Endothelial cell of umbilical vein (primary cell): ENCODE data around the gene ANKS1B. TPM values are rescaled to one million over a fixed set of nuclear protein-coding genes. Genes with fewer than 3 reads are reported as not detected.

Experiments used
- BruUV-seq: library from RNA; stranded (reverse); fragments of 400-500 nt; replicated peaks from 2 replicates; lab custom pipeline; 2021; lab: Mats Ljungman, UMichigan
- CTCF ChIA-PET: fragments of 300-600, 350-600 bp; sonication (Branson Sonifier 250); formaldehyde crosslinking; loops from one replicate; lab custom pipeline; 2021; ENCODE audit warnings: antibody characterized with exemption, inconsistent platforms; lab: Charles Lee
- POLR2A ChIA-PET: fragments of 300-600, 350-600 bp; sonication (Branson Sonifier 250); formaldehyde crosslinking; loops from one replicate; lab custom pipeline; 2021; ENCODE audit warnings: antibody characterized with exemption, inconsistent platforms; lab: Charles Lee
- DNase-seq: peaks from one replicate; pipeline ENCODE4 v3.0.0-alpha.2; 2011; ENCODE audit warnings: low read depth, low spot score
- FAIRE-seq: peaks from 2 replicates; lab custom pipeline; 2011; peaks lifted over from hg19 to GRCh38; lab: Jason Lieb, UNC
- H2AFZ ChIP-seq: 2 replicates; pipeline ENCODE4 v1.6.0; 2012; ENCODE audit warnings: low read depth, low read length, control low read depth, inconsistent platforms
- H3K27ac ChIP-seq: 2 replicates; pipeline ENCODE4 v1.5.1; 2011; ENCODE audit warnings: low read depth, mild to moderate bottlenecking, control low read depth, low read length, moderate library complexity; ENCODE audit not compliant: insufficient read depth
- H3K27me3 ChIP-seq, 2 experiments: 2 replicates each; pipeline versions ENCODE4 v1.6.0 to v1.6.1; 2011; ENCODE audit warnings: low read length in 2 of 2, mixed read lengths in 1 of 2; ENCODE audit not compliant: control insufficient read depth in 2 of 2, insufficient read depth in 2 of 2
- H3K36me3 ChIP-seq, 2 experiments: 2 replicates in 1 of 2; 3 replicates in 1 of 2; pipeline ENCODE4 v1.5.1; 2011; ENCODE audit warnings: low read length in 2 of 2, mild to moderate bottlenecking in 1 of 2, moderate library complexity in 1 of 2; ENCODE audit not compliant: control insufficient read depth in 2 of 2, insufficient read depth in 2 of 2; ENCODE audit errors: extremely low read depth in 1 of 2
- H3K4me1 ChIP-seq: 3 replicates; pipeline ENCODE4 v1.5.1; 2011; ENCODE audit warnings: mild to moderate bottlenecking, low read length; ENCODE audit not compliant: control insufficient read depth, insufficient read depth; ENCODE audit errors: extremely low read depth
- H3K4me2 ChIP-seq: 2 replicates; pipeline ENCODE4 v1.6.1; 2011; ENCODE audit warnings: low read length, control low read depth, mixed read lengths; ENCODE audit not compliant: insufficient read depth
- H3K4me3 ChIP-seq, 3 experiments: fragments of 200-600 bp in 1 of 3; sonication (generic), shearing (Covaris generic) in 1 of 3; replicated peaks in 1 of 3; 2 replicates each; pipeline ENCODE4 v1.5.1; 2011 to 2016; ENCODE audit warnings: control low read depth in 3 of 3, low read length in 3 of 3, mild to moderate bottlenecking in 2 of 3, inconsistent platforms in 1 of 3, low read depth in 1 of 3, moderate library complexity in 1 of 3; ENCODE audit not compliant: insufficient read depth in 1 of 3
- H3K79me2 ChIP-seq: 2 replicates; pipeline ENCODE4 v1.6.0; 2012; ENCODE audit warnings: low read length, inconsistent platforms; ENCODE audit not compliant: control insufficient read depth, insufficient read depth
- H3K9ac ChIP-seq: replicated peaks from 2 replicates; pipeline ENCODE3; 2011; ENCODE audit warnings: low read length, control low read depth; ENCODE audit not compliant: insufficient read depth; ENCODE audit errors: extremely low read depth
- H3K9me1 ChIP-seq: replicated peaks from 3 replicates; pipeline ENCODE4 v1.6.0; 2011; ENCODE audit warnings: mild to moderate bottlenecking, low read length; ENCODE audit not compliant: control insufficient read depth, insufficient read depth; ENCODE audit errors: extremely low read depth
- H3K9me3 ChIP-seq: replicated peaks from 2 replicates; pipeline ENCODE4 v1.5.1; 2012; ENCODE audit warnings: low read length, inconsistent platforms; ENCODE audit not compliant: control insufficient read depth, insufficient read depth
- H4K20me1 ChIP-seq: replicated peaks from 2 replicates; pipeline ENCODE3; 2011; ENCODE audit warnings: mild to moderate bottlenecking, low read length; ENCODE audit not compliant: control insufficient read depth, insufficient read depth; ENCODE audit errors: extremely low read depth
- EZH2 ChIP-seq: IDR thresholded peaks from 2 replicates; pipeline ENCODE4 v1.6.1; 2012; ENCODE audit warnings: borderline replicate concordance, low read depth, mild to moderate bottlenecking, moderate library complexity, low read length, inconsistent platforms; ENCODE audit not compliant: severe bottlenecking
- FOS ChIP-seq: IDR thresholded peaks from 2 replicates; pipeline ENCODE4 v1.6.1; 2011; ENCODE audit warnings: mild to moderate bottlenecking, low read length, moderate library complexity, borderline replicate concordance; ENCODE audit not compliant: insufficient read depth
- GATA2 ChIP-seq: IDR thresholded peaks from 2 replicates; pipeline ENCODE4 v1.7.0; 2011; ENCODE audit warnings: low read depth, mild to moderate bottlenecking, moderate library complexity, mixed read lengths, low read length; ENCODE audit not compliant: insufficient read length, insufficient read depth
- JUN ChIP-seq: IDR thresholded peaks from 2 replicates; pipeline ENCODE4 v1.6.1; 2011; ENCODE audit warnings: borderline replicate concordance, low read depth; ENCODE audit not compliant: insufficient read length, insufficient read depth
- MAX ChIP-seq: IDR thresholded peaks from 2 replicates; pipeline ENCODE4 v1.6.1; 2011; ENCODE audit not compliant: insufficient read depth, insufficient read length
- MYC ChIP-seq: IDR thresholded peaks from one replicate; pipeline ENCODE4 v1.6.1; 2011; ENCODE audit warnings: mild to moderate bottlenecking, low read depth, low read length
- POLR2A ChIP-seq: IDR thresholded peaks from 2 replicates; pipeline ENCODE4 v1.6.1; 2012; ENCODE audit warnings: low read depth, mild to moderate bottlenecking, control low read depth, low read length
- POLR2AphosphoS5 ChIP-seq: IDR thresholded peaks from 2 replicates; pipeline ENCODE4 v1.6.1; 2012; ENCODE audit warnings: low read depth, mild to moderate bottlenecking, control low read depth, low read length, moderate library complexity; ENCODE audit not compliant: insufficient read depth
- dilution Hi-C: fragments of 300-500 bp; cut with MboI; formaldehyde crosslinking; loops from one replicate; pipeline ENCODE4 v1.15.0; 2019; ENCODE audit warnings: low sequenced_read_pairs; ENCODE audit not compliant: extremely low pct_ligation_motif_present
- intact Hi-C: fragments of 100-400 bp; cut with micrococcal nuclease; formaldehyde crosslinking; loops from one replicate; pipeline ENCODE4 v1.10.0; 2022
- polyA plus RNA-seq, 4 experiments: library from polyadenylated mRNA; depleted of rRNA in 3 of 4; stranded (reverse) in 3 of 4; unstranded in 1 of 4; fragments of >200 nt; gene quantifications; 2 replicates each; pipeline versions ENCODE4 v1.2.1 to v1.2.3, GENCODE V29; 2011 to 2012; ENCODE audit warnings: missing spikeins in 1 of 4
- total RNA-seq: library from RNA; stranded (reverse); gene quantifications from 2 replicates; pipeline ENCODE4 v1.2.3, GENCODE V29; 2021
- TF ChIP-seq, protein P1 (sequence below), 2 donors: IDR thresholded peaks; 1 replicate in 1 of 2; 2 replicates in 1 of 2; pipeline ENCODE4 v1.5.1; 2011; ENCODE audit warnings: low read length in 2 of 2, mild to moderate bottlenecking in 2 of 2, moderate library complexity in 2 of 2, control low read depth in 1 of 2, inconsistent platforms in 1 of 2, low read depth in 1 of 2; ENCODE audit not compliant: insufficient read depth in 1 of 2; ENCODE audit errors: extremely low read depth in 1 of 2

ANKS1B gene
- total and polyA plus RNA-seq, 2 donors (not counting 3 experiments of a cell fraction or from before 2014, with no cell fraction given): 0.15 to 0.38 TPM

DNA sequence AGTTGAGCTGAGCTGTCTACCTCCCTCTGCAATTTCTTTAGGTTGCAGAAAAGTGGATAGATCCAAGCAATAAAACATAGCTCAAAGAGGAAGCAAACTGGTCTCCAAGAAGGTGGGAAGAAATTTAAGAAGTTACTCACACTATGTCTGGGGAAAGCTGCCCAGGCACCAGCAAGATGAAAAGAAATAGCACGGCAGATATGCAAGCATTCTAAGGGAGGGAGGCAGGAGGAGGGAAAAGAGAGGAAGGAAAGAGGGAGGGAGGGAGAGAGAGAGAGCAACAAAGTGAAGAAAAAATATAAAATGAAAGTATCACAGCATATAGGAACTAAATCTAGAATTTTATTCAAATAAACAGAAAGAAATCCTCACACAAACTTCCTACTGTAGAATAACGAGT is 1099.0 kb downstream of the ANKS1B start:
- Histone ChIP-seq H3K4me3 (no peak overlapping the region), H2AFZ (no peak overlapping the region), H4K20me1 (no peaks in the 10 kb centered on the region), H3K27me3 (peaks cover 2 to 7% of the 10 kb centered on the region in 2 experiments), H3K36me3 (no peaks in the 10 kb centered on the region), H3K9ac (no peak overlapping the region), H3K4me2 (no peak overlapping the region), H3K27ac (no peak overlapping the region), H3K79me2 (no peaks in the 10 kb centered on the region), H3K9me3 (no peaks in the 10 kb centered on the region), H3K4me1 (no peaks in the 10 kb centered on the region), H3K9me1 (no peaks in the 10 kb centered on the region)
- POLR2A ChIA-PET: no interaction called here
- dilution Hi-C loops (no loop called here), intact Hi-C loops (no loop called here)
- FAIRE-seq (no peak), DNase-seq (no peak)
- BruUV-seq: no TSS peak
- TF ChIP-seq GATA2 (no peak), EZH2 (no peak), JUN (no peak), POLR2AphosphoS5 (no peak), FOS (no peak), MYC (no peak), MAX (no peak), POLR2A (no peak)
- TF ChIP-seq, protein P1, sequence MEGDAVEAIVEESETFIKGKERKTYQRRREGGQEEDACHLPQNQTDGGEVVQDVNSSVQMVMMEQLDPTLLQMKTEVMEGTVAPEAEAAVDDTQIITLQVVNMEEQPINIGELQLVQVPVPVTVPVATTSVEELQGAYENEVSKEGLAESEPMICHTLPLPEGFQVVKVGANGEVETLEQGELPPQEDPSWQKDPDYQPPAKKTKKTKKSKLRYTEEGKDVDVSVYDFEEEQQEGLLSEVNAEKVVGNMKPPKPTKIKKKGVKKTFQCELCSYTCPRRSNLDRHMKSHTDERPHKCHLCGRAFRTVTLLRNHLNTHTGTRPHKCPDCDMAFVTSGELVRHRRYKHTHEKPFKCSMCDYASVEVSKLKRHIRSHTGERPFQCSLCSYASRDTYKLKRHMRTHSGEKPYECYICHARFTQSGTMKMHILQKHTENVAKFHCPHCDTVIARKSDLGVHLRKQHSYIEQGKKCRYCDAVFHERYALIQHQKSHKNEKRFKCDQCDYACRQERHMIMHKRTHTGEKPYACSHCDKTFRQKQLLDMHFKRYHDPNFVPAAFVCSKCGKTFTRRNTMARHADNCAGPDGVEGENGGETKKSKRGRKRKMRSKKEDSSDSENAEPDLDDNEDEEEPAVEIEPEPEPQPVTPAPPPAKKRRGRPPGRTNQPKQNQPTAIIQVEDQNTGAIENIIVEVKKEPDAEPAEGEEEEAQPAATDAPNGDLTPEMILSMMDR (IDR thresholded peaks at IDR 0.05; ENCODE audit: extremely low read depth in 1 of 2, insufficient read depth in 1 of 2, low read depth in 1 of 2, low read length in 2 of 2): no peak
- CTCF ChIA-PET: interaction anchor here (1.3 kb wide), 1 partner anchor 17 kb away, joined by 4 read pairs; no protein-coding TSS in a partner anchor
